Measurements from ENCODE around the gene VAT1L. TPM values are rescaled to one million over a fixed set of nuclear protein-coding genes. Genes with fewer than 3 reads are reported as not detected.

Gene VAT1L
- total RNA-seq, 4 donors from 2014 or later = 0.89 to 4.7 (median 2.3) TPM

DNA sequence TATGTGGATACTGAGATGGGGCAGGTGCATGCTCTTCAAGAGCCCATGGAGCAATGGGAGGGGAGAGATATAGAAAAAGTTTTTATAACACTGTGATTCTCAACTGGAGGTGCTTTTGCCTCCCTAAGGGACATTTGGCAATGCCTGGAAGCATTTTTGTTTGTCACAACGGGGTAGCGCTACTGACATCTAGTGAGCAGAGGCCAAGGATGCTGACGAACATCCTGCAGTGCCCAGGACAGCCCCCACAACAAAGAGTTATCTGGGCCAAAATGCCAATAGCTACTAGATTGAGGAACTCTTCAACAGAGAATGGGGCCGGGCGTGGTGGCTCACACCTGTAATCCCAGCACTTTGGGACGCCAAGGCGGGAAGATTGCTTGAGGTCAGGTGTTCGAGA is 166.8 kb downstream of the VAT1L start:
- Histone ChIP-seq H3K36me3 (no peaks in the 10 kb centered on the region), H3K27ac (no peak overlapping the region), H3K4me1 (no peaks in the 10 kb centered on the region), H3K9me3 (no peaks in the 10 kb centered on the region), H3K4me3 (no peak overlapping the region), H3K27me3 (no peaks in the 10 kb centered on the region)
- WGBS, 2 donors (ENCODE audit: low coverage in 1 of 2) = 100% methylated on average over 3 of the region's 8 CpGs; no CpG with 5 or more reads in 1 of the 2 donors
- no peak for ATAC-seq
- TF ChIP-seq EP300 (IDR thresholded peaks at IDR 0.05) = no peak
- no peak for TF ChIP-seq POLR2AphosphoS5 (IDR thresholded peaks at IDR 0.05)

DNA sequence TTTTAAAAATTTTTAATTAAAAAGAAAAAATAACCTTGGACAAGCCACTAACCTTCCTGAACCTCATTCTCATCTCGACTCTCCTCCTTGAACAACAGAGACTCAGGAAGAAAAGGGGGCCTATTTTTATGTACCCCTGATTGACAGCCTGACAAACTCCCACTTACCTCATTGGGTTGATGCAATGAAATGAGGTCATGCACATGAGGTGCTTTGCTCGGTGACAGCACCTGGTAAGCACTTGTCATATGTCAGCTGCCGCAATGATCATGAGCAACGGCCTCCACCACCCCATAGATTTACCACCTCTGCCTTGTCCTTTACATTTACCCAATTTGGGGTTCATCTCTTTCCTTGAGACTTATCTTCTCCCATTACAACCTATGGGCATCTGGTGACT is 167.9 kb downstream of the VAT1L start:
- WGBS, 2 donors (ENCODE audit: low coverage in 1 of 2) = 88% methylated on average over 4 of the region's 4 CpGs; no CpG with 5 or more reads in 1 of the 2 donors
- Histone ChIP-seq H3K36me3 (no peaks in the 10 kb centered on the region), H3K9me3 (no peaks in the 10 kb centered on the region), H3K4me3 (no peak overlapping the region), H3K27ac (no peak overlapping the region), H3K4me1 (no peaks in the 10 kb centered on the region), H3K27me3 (peaks cover under 1% of the 10 kb centered on the region)
- TF ChIP-seq POLR2AphosphoS5 (IDR thresholded peaks at IDR 0.05) (no peak), EP300 (IDR thresholded peaks at IDR 0.05) (no peak), POLR2A (IDR thresholded peaks at IDR 0.05) (no peak)
- TF ChIP-seq, protein P1, sequence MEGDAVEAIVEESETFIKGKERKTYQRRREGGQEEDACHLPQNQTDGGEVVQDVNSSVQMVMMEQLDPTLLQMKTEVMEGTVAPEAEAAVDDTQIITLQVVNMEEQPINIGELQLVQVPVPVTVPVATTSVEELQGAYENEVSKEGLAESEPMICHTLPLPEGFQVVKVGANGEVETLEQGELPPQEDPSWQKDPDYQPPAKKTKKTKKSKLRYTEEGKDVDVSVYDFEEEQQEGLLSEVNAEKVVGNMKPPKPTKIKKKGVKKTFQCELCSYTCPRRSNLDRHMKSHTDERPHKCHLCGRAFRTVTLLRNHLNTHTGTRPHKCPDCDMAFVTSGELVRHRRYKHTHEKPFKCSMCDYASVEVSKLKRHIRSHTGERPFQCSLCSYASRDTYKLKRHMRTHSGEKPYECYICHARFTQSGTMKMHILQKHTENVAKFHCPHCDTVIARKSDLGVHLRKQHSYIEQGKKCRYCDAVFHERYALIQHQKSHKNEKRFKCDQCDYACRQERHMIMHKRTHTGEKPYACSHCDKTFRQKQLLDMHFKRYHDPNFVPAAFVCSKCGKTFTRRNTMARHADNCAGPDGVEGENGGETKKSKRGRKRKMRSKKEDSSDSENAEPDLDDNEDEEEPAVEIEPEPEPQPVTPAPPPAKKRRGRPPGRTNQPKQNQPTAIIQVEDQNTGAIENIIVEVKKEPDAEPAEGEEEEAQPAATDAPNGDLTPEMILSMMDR (IDR thresholded peaks at IDR 0.05) = no peak
- ATAC-seq = no peak

DNA sequence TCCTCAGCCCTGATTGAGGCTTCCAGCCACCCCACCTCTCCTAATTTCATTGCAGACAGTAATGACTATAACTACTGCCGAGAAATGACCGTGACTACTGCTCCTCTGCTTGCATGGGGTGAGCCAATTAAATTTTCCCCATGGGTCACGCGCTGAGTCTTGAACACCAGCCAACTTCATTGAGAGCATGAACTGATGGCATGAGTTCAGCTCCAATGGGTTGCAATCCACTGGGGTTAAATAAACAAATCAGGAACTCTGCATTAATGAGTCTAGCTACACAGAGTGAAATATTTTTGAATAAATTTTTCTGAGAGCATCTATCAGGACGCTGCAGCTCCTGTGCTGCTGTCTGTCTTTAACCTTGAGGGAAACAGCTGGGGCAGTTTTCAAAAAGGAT is 172.4 kb downstream of the VAT1L start:
- H3K27ac ChIP-seq = no peak overlapping the region
- no peak overlapping the region for H3K4me3 ChIP-seq
- TF ChIP-seq, protein P1 (IDR thresholded peaks at IDR 0.05) = no peak
- TF ChIP-seq POLR2A (IDR thresholded peaks at IDR 0.05) (no peak), POLR2AphosphoS5 (IDR thresholded peaks at IDR 0.05) (no peak), EP300 (IDR thresholded peaks at IDR 0.05) (no peak)
- no peaks in the 10 kb centered on the region for H3K36me3 ChIP-seq
- peaks cover 26% of the 10 kb centered on the region for H3K27me3 ChIP-seq
- no peak for ATAC-seq
- no peaks in the 10 kb centered on the region for H3K9me3 ChIP-seq
- WGBS, 2 donors (ENCODE audit: low coverage in 1 of 2) = 30 to 85% methylated on average over 2 to 5 of the region's 5 CpGs
- no peaks in the 10 kb centered on the region for H3K4me1 ChIP-seq

DNA sequence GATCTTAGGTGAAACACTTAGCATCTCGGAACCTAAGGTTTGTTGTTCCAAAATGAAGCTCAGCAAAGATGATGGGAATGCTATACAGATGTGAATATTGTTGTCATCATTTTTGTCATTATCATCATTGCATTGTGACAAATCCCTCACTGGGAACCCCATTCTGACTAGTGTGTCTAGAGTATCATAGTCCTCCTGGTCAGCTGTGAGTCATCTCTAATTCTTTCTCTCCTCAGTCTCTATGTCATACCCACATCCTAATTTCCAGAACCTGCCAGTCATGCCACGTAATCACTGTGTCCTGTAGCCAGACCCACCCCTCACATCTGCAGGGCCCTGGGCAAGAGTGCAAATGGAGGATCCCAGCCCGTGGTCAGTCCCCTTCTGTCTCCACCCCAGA is 173.4 kb downstream of the VAT1L start:
- no peak for ATAC-seq
- Histone ChIP-seq H3K27ac (no peak overlapping the region), H3K36me3 (no peaks in the 10 kb centered on the region), H3K4me3 (no peak overlapping the region), H3K27me3 (peaks cover 26% of the 10 kb centered on the region), H3K9me3 (no peaks in the 10 kb centered on the region), H3K4me1 (no peaks in the 10 kb centered on the region)
- 100% methylated on average over 1 to 2 of the region's 3 CpGs for WGBS, 2 donors (ENCODE audit: low coverage in 1 of 2)
- TF ChIP-seq, protein P1 (IDR thresholded peaks at IDR 0.05) = no peak
- TF ChIP-seq POLR2A (IDR thresholded peaks at IDR 0.05) = no peak
- TF ChIP-seq POLR2AphosphoS5 (IDR thresholded peaks at IDR 0.05) = no peak

DNA sequence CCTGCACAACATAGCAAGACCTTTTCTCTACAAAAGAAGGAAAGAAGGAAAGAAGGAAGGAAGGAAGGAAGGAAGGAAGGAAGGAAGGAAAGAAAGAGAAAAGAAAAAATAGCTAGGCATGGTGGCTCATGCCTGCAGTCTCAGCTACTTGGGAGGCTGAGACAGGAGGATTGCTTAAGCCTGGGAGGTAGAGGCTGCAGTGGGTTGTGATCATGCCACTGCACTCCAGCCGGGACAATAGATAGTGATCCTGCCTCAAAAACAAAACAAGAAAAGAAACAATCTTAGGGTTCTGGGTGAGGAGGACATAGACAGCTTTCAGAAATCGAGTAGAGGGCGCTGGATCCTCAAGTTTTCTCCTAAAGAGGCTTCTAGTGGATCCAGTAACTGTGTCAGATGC is 174.3 kb downstream of the VAT1L start:
- no peak for ATAC-seq
- no peaks in the 10 kb centered on the region for H3K36me3 ChIP-seq
- no peak for TF ChIP-seq POLR2A (IDR thresholded peaks at IDR 0.05)
- TF ChIP-seq EP300 (IDR thresholded peaks at IDR 0.05) = no peak
- TF ChIP-seq, protein P1 (IDR thresholded peaks at IDR 0.05) = no peak
- TF ChIP-seq POLR2AphosphoS5 (IDR thresholded peaks at IDR 0.05) = no peak
- H3K4me3 ChIP-seq = no peak overlapping the region
- no peaks in the 10 kb centered on the region for H3K9me3 ChIP-seq
- H3K27me3 ChIP-seq = peaks cover 26% of the 10 kb centered on the region
- 96 to 100% methylated on average over 3 of the region's 3 CpGs for WGBS, 2 donors (ENCODE audit: low coverage in 1 of 2)
- no peak overlapping the region for H3K27ac ChIP-seq
- H3K4me1 ChIP-seq = no peaks in the 10 kb centered on the region
